Measurements from ENCODE around the gene LCN9.

LCN9 gene

DNA sequence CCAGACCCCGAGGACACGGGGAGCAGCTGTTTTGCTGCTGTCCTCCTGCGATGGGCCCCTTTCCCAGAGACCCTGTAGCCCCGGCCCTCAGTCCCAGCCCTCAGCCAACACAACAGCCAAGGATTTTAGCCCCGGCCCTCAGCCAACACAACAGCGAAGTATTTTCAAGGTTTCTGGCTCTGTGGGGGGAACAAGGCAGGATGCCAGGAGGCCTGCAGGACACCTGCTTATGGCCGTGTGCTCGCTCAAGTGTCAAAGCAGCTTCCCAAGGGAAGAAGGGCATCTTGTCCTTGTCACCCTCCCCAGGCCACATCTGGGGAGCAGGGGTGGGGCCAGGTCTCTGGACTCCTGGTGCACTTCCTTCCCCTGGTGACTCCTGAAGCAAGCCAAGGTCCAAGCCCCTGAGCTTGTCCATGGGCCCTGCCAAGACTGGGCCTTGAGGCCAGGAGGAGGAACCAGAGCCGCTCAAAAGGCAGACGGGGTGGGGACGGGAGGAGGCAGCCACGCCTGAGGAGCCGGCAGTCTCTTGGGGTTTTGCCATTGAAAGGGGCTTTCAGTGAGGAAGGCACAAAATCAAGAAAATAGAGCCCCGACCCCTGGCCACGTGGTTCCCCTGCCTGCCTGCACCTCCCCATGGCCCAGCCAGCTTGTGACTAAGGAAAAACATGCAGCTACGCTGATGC is 49.6 kb downstream of the LCN9 start:
- Mint-ChIP-seq H3K9me3 (no peaks in the 10 kb centered on the region), H3K27ac (no peak overlapping the region), H3K4me1 (peaks cover 5% of the 10 kb centered on the region), H3K27me3 (peaks cover 76% of the 10 kb centered on the region), H3K4me3 (no peak overlapping the region)
- ATAC-seq (no peak), DNase-seq (no peak)

DNA sequence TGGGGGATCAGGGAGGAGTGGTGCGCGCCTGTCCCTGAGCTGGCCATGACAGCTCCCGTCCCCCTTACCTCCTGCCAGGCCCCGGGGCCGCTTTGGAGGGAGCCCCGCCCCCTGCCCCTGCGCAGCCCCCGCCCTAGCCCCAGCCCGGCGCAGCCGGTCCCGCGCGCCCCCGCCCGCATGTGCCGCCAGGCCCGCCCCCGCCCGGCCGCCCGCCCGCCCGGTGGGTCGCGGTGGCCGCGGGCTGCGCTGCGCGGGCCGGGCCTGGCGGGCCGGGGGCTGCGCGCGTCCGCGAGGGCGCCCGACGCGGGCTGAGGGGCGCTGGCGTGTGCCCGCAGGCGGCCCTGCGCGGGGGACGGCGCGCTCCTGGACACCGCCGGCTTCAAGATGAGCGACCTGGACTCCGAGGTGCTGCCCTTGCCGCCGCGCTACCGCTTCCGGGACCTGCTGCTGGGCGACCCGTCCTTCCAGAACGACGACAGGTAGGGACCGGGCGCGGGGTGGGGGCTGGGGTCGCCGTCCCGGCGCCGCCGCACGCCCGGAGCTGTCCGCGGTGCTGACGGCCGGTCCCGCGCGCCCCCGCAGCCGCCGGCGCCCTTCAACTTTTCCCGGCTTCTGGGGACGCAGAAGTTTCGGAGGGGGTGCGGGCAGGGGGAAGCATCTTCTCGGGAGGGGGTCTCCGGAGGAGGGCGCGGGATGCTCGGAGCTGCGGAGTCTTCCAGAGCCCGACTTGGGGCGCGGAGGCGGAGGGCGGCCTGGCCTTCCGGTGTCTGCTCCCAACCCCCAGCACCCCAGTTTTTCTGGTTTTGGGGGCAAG is 51.3 kb downstream of the LCN9 start:
- no peak for DNase-seq
- ATAC-seq: no peak
- H3K27ac Mint-ChIP-seq: no peak overlapping the region
- no peak overlapping the region for H3K4me3 Mint-ChIP-seq
- H3K4me1 Mint-ChIP-seq: peaks cover 5% of the 10 kb centered on the region
- H3K27me3 Mint-ChIP-seq: peaks cover 77% of the 10 kb centered on the region
- H3K9me3 Mint-ChIP-seq: no peaks in the 10 kb centered on the region

DNA sequence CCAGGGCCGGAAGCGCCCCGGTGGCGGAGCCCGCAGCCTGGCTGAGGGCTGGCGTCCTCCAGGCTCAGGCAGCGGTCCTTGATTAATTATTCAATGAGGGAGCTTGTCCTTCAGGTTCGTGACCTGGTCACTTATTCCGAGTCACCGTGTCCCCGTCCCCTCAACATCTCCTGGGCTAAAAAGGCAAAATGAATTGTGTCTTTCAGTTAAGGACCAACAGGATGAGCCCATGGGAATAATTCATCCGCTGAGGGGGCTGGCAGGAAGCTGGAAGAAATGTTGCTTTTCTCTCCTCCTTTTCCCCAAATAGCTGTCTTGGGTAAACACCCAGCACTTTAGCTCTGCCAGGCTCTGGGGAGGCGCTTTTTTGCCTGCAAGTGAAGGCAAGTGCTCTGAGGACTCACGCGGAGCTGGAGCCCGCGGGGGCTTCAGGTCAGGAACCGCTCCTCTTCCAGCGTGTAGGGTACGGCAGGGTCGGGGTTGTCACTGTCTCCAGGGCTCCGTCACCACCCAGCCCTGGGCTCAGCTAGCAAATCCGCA is 52.0 kb downstream of the LCN9 start:
- DNase-seq (no peak), ATAC-seq (no peak)

DNA sequence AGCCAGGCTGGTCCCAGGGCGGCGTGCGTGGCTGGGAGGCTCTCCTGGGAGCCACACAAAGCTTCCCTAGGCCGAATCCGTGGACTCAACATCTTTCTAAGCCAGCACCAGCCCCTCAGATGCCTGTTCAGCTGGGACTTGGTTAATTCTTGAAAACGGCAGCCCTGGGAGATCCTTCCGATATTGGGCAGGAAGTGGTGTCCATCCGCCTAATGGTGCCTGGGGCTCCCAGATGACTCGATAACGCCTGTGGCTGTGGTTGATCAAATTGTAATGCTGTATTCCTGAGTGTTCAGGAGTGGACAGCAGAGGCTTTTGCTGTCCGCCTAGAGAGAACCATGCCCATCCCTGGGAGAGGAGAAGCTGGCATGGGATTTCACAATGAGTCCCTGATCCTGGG is 52.9 kb downstream of the LCN9 start:
- ATAC-seq: no peak
- DNase-seq: no peak
- Mint-ChIP-seq H3K4me1 (peaks cover 5% of the 10 kb centered on the region), H3K9me3 (no peaks in the 10 kb centered on the region), H3K27me3 (peaks cover 70% of the 10 kb centered on the region), H3K4me3 (no peak overlapping the region), H3K27ac (no peak overlapping the region)

More for the DNA sequence above, 52.0 kb downstream of the LCN9 start:
- Mint-ChIP-seq H3K4me1 (peaks cover 5% of the 10 kb centered on the region), H3K9me3 (no peaks in the 10 kb centered on the region), H3K4me3 (no peak overlapping the region), H3K27ac (no peak overlapping the region), H3K27me3 (peaks cover 72% of the 10 kb centered on the region)

Data from stimulated activated naive CD8-positive, alpha-beta T cell treated with anti-CD3 and anti-CD28 coated beads, Interleukin-15, amount 100 ng/mL, for 72 hours (primary cell).